GM20000 (cell line): ENCODE results near the gene SMURF1.

ENCODE experiments used
- DNase-seq: peaks from one replicate; pipeline ENCODE4 v3.0.0; 2012; ENCODE audit warnings: low spot score
- TF ChIP-seq, protein P1 (sequence below): IDR thresholded peaks from 2 replicates; pipeline ENCODE4 v1.5.1; 2012; ENCODE audit warnings: mild to moderate bottlenecking, control low read depth; ENCODE audit errors: extremely low read depth, missing control alignments

The SMURF1 gene

DNA sequence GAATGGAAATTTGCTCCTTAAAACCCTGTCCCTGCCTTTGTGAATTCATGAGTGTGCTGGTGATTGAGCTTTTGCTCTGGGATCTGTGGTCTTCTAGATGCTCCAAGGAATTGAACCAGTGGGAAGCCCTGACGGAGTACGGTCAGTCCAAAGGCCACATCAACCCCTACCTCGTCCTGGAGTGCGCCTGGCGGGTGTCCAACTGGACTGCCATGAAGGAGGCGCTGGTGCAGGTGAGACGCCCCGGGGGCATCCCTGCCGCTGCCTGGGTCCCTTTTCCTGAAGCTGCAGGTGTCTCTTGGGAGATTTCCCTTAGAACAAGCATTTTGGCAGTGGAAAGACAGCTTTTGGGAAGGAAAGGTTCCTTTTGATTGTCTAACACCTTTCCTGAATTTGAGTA, 165.2 kb downstream of the SMURF1 start:
- TF ChIP-seq, protein P1, sequence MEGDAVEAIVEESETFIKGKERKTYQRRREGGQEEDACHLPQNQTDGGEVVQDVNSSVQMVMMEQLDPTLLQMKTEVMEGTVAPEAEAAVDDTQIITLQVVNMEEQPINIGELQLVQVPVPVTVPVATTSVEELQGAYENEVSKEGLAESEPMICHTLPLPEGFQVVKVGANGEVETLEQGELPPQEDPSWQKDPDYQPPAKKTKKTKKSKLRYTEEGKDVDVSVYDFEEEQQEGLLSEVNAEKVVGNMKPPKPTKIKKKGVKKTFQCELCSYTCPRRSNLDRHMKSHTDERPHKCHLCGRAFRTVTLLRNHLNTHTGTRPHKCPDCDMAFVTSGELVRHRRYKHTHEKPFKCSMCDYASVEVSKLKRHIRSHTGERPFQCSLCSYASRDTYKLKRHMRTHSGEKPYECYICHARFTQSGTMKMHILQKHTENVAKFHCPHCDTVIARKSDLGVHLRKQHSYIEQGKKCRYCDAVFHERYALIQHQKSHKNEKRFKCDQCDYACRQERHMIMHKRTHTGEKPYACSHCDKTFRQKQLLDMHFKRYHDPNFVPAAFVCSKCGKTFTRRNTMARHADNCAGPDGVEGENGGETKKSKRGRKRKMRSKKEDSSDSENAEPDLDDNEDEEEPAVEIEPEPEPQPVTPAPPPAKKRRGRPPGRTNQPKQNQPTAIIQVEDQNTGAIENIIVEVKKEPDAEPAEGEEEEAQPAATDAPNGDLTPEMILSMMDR = no peak
- DNase-seq = no peak
